Fibroblast of villous mesenchyme (primary cell): Measurements from ENCODE around the gene PGLYRP2. TPM values are rescaled to one million over a fixed set of nuclear protein-coding genes. Genes with fewer than 3 reads are reported as not detected.

Experiments used
- DNase-seq: peaks from one replicate; pipeline ENCODE4 v3.0.0-alpha.2; 2010; ENCODE audit warnings: low read depth
- H3K4me3 ChIP-seq: 2 replicates; pipeline ENCODE4 v1.5.1; 2011; ENCODE audit warnings: low read depth, mild to moderate bottlenecking, low read length
- CTCF ChIP-seq: IDR thresholded peaks from 2 replicates; pipeline ENCODE4 v1.5.1; 2012; ENCODE audit warnings: low read depth, mild to moderate bottlenecking, low read length; ENCODE audit not compliant: insufficient read depth
- total RNA-seq: library from RNA; depleted of rRNA; stranded (reverse); fragments of >200 nt; gene quantifications from 2 replicates; pipeline ENCODE4 v1.2.3, GENCODE V29; 2012

The PGLYRP2 gene
- total RNA-seq, 1 donor = not detected

GRCh38 chr19:15432629-15433518, 46.4 kb downstream of the PGLYRP2 start:
- no peak for TF ChIP-seq CTCF
- DNase-seq = peak; percentile 92
- H3K4me3 ChIP-seq = peak overlapping the region; percentile 79

GRCh38 chr19:15432018-15432494, 47.2 kb downstream of the PGLYRP2 start:
- peak overlapping the region; percentile 90 for H3K4me3 ChIP-seq
- no peak for TF ChIP-seq CTCF
- DNase-seq = no peak

- DNase-seq = no peak
- no peak for TF ChIP-seq CTCF
These were observed 47.8 kb downstream of the PGLYRP2 start for GRCh38 chr19:15431396-15432017.

GRCh38 chr19:15430526-15431120, 48.7 kb downstream of the PGLYRP2 start:
- no peak for TF ChIP-seq CTCF
- H3K4me3 ChIP-seq = no peak overlapping the region
- no peak for DNase-seq

More at GRCh38 chr19:15431396-15432017, 47.8 kb downstream of the PGLYRP2 start:
- peak overlapping the region; percentile 90 for H3K4me3 ChIP-seq

- no peak for TF ChIP-seq CTCF
- no peak overlapping the region for H3K4me3 ChIP-seq
- no peak for DNase-seq
These were observed 49.4 kb downstream of the PGLYRP2 start for GRCh38 chr19:15429825-15430467.
